ENCODE measurements around the gene FOXRED2. TPM values are rescaled to one million over a fixed set of nuclear protein-coding genes. Genes with fewer than 3 reads are reported as not detected.

Gene FOXRED2
- total RNA-seq, 1 donor from 2014 or later, result 6.5 TPM

DNA sequence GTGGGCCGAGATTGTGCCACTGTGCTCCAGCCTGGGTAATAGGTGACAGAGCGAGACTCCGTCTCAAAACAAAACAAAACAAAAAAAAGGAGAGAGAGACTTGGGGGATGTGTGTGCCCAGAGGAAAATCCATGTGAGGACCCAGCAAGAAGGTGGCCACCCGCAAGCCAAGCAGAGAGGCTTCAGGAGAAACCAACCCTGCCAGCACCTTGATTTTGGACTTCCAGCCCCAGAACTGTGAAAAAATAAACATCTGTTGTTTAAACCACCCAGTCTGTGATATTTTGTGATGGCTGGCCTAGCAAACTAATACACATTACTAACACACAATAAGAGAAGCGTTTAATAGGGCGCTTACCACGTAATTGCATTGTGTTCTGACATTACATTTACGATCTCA, 46.6 kb downstream of the FOXRED2 start:
- ChIA-PET CTCF (no interaction called here), POLR2A (interaction anchor here (1.3 kb wide), 1 partner anchor 127 kb away, joined by 3 read pairs; no protein-coding TSS in a partner anchor)
- Mint-ChIP-seq H3K27ac (no peak overlapping the region), H3K36me3 (ENCODE audit: low read depth) (no peaks in the 10 kb centered on the region), H3K27me3 (no peaks in the 10 kb centered on the region), H3K9me3 (no peaks in the 10 kb centered on the region), H3K4me3 (no peak overlapping the region), H3K4me1 (peaks cover 12% of the 10 kb centered on the region)
- intact Hi-C loops (cut with micrococcal nuclease), result no loop called here
- no peak for DNase-seq
- no peak for ATAC-seq (ENCODE audit: low read depth)
- TF ChIP-seq, protein P1, sequence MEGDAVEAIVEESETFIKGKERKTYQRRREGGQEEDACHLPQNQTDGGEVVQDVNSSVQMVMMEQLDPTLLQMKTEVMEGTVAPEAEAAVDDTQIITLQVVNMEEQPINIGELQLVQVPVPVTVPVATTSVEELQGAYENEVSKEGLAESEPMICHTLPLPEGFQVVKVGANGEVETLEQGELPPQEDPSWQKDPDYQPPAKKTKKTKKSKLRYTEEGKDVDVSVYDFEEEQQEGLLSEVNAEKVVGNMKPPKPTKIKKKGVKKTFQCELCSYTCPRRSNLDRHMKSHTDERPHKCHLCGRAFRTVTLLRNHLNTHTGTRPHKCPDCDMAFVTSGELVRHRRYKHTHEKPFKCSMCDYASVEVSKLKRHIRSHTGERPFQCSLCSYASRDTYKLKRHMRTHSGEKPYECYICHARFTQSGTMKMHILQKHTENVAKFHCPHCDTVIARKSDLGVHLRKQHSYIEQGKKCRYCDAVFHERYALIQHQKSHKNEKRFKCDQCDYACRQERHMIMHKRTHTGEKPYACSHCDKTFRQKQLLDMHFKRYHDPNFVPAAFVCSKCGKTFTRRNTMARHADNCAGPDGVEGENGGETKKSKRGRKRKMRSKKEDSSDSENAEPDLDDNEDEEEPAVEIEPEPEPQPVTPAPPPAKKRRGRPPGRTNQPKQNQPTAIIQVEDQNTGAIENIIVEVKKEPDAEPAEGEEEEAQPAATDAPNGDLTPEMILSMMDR (IDR thresholded peaks at IDR 0.05), result no peak

GRCh38 chr22:36457688-36458450, 49.0 kb downstream of the FOXRED2 start:
- ATAC-seq (ENCODE audit: low read depth), result no peak
- Mint-ChIP-seq H3K9me3 (no peaks in the 10 kb centered on the region), H3K4me3 (no peak overlapping the region), H3K27me3 (no peaks in the 10 kb centered on the region), H3K27ac (peak overlapping the region; percentile 3), H3K4me1 (peaks cover 29% of the 10 kb centered on the region), H3K36me3 (ENCODE audit: low read depth) (no peaks in the 10 kb centered on the region)
- ChIA-PET CTCF (interaction anchor here (1.0 kb wide), 1 partner anchor 11 kb away, joined by 4 read pairs; no protein-coding TSS in a partner anchor), POLR2A (interaction anchor here (0.7 to 1.2 kb wide), 4 partner anchors 24 to 74 kb away, joined by 3 to 6 read pairs (median 4); partner anchors contain the start of gene TXN2)
- DNase-seq, result no peak
- TF ChIP-seq, protein P1 (IDR thresholded peaks at IDR 0.05), result no peak
- intact Hi-C loops (cut with micrococcal nuclease), result no loop called here

DNA sequence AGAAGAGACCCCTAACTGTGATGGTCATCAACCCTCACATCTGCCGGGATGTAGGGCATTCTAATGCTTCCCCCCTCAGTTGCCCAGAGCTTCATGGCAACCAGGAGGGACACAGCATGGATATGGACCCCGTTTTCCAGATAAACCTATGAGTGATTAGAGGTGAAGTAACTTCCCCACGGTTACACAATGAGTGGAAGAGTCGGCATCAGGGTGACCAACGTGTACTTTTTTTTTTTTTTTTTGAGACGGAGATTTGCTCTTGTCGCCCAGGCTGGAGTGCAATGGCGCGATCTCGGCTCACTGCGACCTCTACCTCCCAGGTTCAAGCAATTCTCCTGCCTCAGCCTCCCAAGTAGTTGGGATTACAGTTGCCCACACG, 50.4 kb downstream of the FOXRED2 start:
- Mint-ChIP-seq H3K4me1 (peaks cover 43% of the 10 kb centered on the region), H3K27me3 (no peaks in the 10 kb centered on the region), H3K4me3 (no peak overlapping the region), H3K36me3 (ENCODE audit: low read depth) (no peaks in the 10 kb centered on the region), H3K9me3 (no peaks in the 10 kb centered on the region), H3K27ac (peak overlapping the region; percentile 85)
- POLR2A ChIA-PET, result interaction anchor here (0.7 to 5.6 kb wide), 4 partner anchors 8 to 131 kb away, joined by 4 to 91 read pairs (median 12); partner anchors contain the start of gene MYH9
- DNase-seq (no peak), ATAC-seq (ENCODE audit: low read depth) (no peak)
- intact Hi-C loops (cut with micrococcal nuclease), result no loop called here
- TF ChIP-seq, protein P1 (IDR thresholded peaks at IDR 0.05), result no peak
- CTCF ChIA-PET, result interaction anchor here (1.4 to 1.5 kb wide), 2 partner anchors 125 to 156 kb away, joined by 4 read pairs; no protein-coding TSS in a partner anchor

GRCh38 chr22:36455571-36456463, 51.0 kb downstream of the FOXRED2 start:
- intact Hi-C loops (cut with micrococcal nuclease), result loop anchor here (1.0 to 2.0 kb wide), 5 partner anchors 25 to 155 kb away; partner anchors contain the start of genes EIF3D and TXN2
- Mint-ChIP-seq H3K36me3 (ENCODE audit: low read depth) (no peaks in the 10 kb centered on the region), H3K27ac (peak overlapping the region; percentile 85), H3K4me1 (peaks cover 49% of the 10 kb centered on the region), H3K4me3 (peak overlapping the region; percentile 67), H3K27me3 (no peaks in the 10 kb centered on the region), H3K9me3 (no peaks in the 10 kb centered on the region)
- TF ChIP-seq, protein P1 (IDR thresholded peaks at IDR 0.05), result no peak
- DNase-seq, result no peak
- CTCF ChIA-PET, result interaction anchor here (1.2 to 1.6 kb wide), 5 partner anchors 15 to 155 kb away, joined by 3 to 5 read pairs (median 4); no protein-coding TSS in a partner anchor
- no peak for ATAC-seq (ENCODE audit: low read depth)
- POLR2A ChIA-PET, result interaction anchor here (0.8 to 5.6 kb wide), 14 partner anchors 9 to 128 kb away, joined by 3 to 91 read pairs (median 6); partner anchors contain the start of genes MYH9 and TXN2
